GM21447 (cell line): Measurements from ENCODE around the gene ARL13B.
"Not testable (repeated sequence)": the region's sequence is repeated elsewhere in the genome, so short reads cannot be mapped to it uniquely, and the experiment has no call there.

Source experiments
- ATAC-seq: cut with Tn5 transposase; IDR thresholded peaks from one replicate; pipeline ENCODE4 v1.9.1; 2021; ENCODE audit not compliant: unreplicated experiment

Gene ARL13B

GRCh38 chr3:93994056-93994455 lies 14.1 kb downstream of the ARL13B start:
- no peak for ATAC-seq

GRCh38 chr3:94001191-94001590 lies 21.2 kb downstream of the ARL13B start:
- ATAC-seq, result no peak

- ATAC-seq, result no peak
Measured at GRCh38 chr3:94001827-94002495, 22.0 kb downstream of the ARL13B start.

- peak; percentile 95 for ATAC-seq
Measured at GRCh38 chr3:94004301-94004910, 24.5 kb downstream of the ARL13B start.

GRCh38 chr3:94008253-94008652 lies 28.3 kb downstream of the ARL13B start:
- ATAC-seq, result no peak

- no peak for ATAC-seq
Measured at GRCh38 chr3:94009608-94010007, 29.7 kb downstream of the ARL13B start.

- no peak for ATAC-seq
Measured at GRCh38 chr3:94011233-94011711, 31.3 kb downstream of the ARL13B start.

GRCh38 chr3:94012185-94012584 lies 32.2 kb downstream of the ARL13B start:
- no peak for ATAC-seq

GRCh38 chr3:94015025-94015424 lies 35.1 kb downstream of the ARL13B start:
- no peak for ATAC-seq

GRCh38 chr3:94019659-94020058 lies 39.7 kb downstream of the ARL13B start:
- no peak for ATAC-seq

GRCh38 chr3:94020293-94020692 lies 40.3 kb downstream of the ARL13B start:
- no peak for ATAC-seq

GRCh38 chr3:94024385-94024784 lies 44.4 kb downstream of the ARL13B start:
- ATAC-seq, result no peak

GRCh38 chr3:94026623-94027022 lies 46.7 kb downstream of the ARL13B start:
- ATAC-seq, result no peak

GRCh38 chr3:94028093-94028837 lies 48.3 kb downstream of the ARL13B start, which contains the start of gene STX19:
TSS of gene STX19 (minus strand) at chr3:94028597. CDS start at chr3:94015269, 13,328 bp downstream.
- ATAC-seq, result no peak

GRCh38 chr3:94036909-94037507 lies 57.1 kb downstream of the ARL13B start:
- peak; percentile 81 for ATAC-seq

GRCh38 chr3:94043285-94043684 lies 63.3 kb downstream of the ARL13B start:
- no peak for ATAC-seq

GRCh38 chr3:94044100-94044936 lies 64.4 kb downstream of the ARL13B start:
- not testable (repeated sequence) for ATAC-seq

GRCh38 chr3:94046533-94046932 lies 66.6 kb downstream of the ARL13B start:
- ATAC-seq, result no peak

- ATAC-seq, result no peak
Measured at GRCh38 chr3:94049267-94049666, 69.3 kb downstream of the ARL13B start.

- ATAC-seq, result no peak
Measured at GRCh38 chr3:94050546-94050945, 70.6 kb downstream of the ARL13B start.

- ATAC-seq, result no peak
Measured at GRCh38 chr3:94061297-94061696, 81.3 kb downstream of the ARL13B start.
